GM19467 (cell line): ENCODE results near the gene ZNF593OS.

Experiments
- ATAC-seq: cut with Tn5 transposase; IDR thresholded peaks from one replicate; pipeline ENCODE4 v1.9.1; 2021; ENCODE audit warnings: mild to moderate bottlenecking, moderate library complexity; ENCODE audit not compliant: unreplicated experiment

ZNF593OS gene

GRCh38 chr1:26171084-26172072 lies at the start of gene ZNF593OS:
TSS of gene ZNF593OS (minus strand) at chr1:26171832. CDS start at chr1:26171661, 171 bp downstream.
- ATAC-seq = no peak

DNA sequence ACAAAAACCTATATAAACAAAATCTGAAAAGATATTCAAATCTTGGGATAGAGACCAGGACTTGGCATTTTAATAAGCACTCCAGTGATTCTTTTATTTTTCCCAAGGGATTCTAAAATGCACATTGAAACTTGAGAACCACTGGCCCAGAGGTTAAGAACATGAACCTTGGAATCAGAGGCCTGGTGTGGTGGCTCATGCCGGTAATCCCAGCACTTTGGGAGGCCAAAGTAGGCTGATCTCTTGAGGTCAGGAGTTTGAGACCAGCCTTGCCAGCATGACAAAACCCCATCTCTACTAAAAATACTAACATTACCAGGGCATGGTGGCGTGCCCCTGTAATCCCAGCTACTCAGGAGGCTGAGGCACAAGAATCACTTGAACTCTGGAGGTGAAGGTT lies 49.5 kb upstream of the ZNF593OS start:
- no peak for ATAC-seq

- no peak for ATAC-seq
Measured at GRCh38 chr1:26220199-26220912, 48.7 kb upstream of the ZNF593OS start.

DNA sequence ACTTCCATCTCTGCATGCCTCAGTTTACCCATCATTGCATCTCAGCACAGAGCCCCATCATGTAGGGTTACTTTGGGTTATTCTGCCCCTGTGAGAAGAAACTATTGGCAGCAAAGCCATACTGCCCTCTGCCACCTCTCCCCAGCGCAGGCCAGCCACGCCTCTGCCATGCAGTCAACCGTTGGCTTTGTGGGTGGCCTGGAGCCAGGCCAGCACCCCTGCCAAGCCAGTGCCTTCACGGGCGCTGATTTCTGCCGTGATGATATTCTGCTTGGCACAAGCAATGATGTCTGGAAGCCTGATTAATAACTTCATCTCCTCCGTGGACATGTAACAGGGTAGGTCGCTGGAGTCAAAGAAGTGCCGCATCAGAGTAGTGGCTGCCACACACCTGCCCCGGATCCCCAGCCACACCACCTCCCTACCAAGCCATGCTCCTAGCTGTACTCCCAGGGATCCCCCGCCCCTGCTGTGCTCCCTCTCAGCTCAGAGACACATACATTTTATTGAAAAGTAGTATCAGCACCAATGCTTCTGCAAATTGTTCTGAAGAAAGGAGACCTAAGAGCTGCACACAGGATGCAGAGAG lies 47.4 kb upstream of the ZNF593OS start:
- no peak for ATAC-seq

DNA sequence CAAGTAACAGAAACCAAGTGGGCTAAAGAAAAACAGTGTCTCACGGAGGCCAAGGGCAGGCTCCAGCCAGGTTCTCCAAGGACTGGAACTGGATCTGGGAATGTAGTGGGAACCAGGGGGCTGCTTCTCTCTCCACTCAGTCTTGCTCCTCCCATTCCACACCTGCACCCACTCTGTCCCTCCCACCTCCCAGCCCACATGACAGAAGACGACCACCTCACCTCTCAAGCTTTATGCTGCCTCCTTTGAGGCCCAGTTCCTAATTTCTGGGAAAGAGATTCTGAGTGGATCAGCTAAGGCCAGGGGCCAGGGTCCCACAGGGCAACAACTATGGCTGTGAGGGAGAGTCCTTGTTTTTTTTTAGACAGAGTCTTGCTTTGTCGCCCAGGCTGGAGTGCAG lies 43.6 kb upstream of the ZNF593OS start:
- no peak for ATAC-seq

DNA sequence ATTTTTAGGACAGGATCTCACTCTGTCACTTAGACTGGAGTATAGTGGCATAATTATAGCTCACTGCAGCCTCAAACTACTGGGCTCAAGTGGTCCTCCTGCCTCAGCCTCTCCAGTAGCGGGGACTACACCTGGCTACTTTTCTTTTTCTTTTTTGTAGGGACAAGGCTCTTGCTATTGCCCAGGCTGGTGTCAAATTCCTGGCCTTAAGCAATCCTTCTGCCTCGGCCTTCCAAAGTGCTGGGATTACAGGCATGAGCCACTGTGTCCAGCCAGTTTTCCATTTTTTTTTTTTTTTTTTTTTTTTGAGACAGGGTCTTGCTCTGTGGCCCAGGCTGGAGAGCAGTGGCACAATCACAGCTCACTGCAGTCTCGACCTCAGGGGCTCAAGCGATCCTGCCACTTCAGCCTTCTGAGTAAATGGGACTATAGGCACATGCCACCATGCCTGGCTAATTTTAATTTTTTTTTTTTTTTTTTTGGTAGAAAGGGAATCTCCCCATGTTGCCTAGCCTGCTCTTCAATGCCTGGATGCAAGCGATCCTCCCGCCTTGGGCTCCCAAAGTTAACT lies 41.8 kb upstream of the ZNF593OS start:
- ATAC-seq = no peak

- no peak for ATAC-seq
Measured at GRCh38 chr1:26212726-26213125, 41.1 kb upstream of the ZNF593OS start.

GRCh38 chr1:26210147-26210870 lies 38.7 kb upstream of the ZNF593OS start:
- ATAC-seq = no peak

GRCh38 chr1:26203642-26204318 lies 32.1 kb upstream of the ZNF593OS start:
- no peak for ATAC-seq

GRCh38 chr1:26200413-26200812 lies 28.8 kb upstream of the ZNF593OS start:
- ATAC-seq = no peak

DNA sequence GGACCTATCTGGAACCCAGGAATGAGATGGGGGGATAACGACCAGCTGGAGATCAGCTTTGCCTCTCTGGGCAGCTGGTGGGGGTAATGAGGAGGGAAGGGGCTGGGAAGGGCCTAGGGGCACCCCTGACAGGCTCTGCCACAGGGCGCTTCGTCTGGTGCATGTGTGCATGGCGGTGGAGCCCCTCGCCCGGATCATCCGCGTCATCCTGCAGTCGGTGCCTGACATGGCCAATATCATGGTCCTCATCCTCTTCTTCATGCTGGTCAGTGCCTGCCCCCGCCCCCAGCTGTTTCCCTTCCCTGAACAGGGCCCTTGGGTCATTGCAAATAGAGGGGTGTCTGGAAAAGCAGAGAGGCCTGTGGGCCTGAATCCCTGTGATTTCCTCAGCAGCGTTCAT lies 26.2 kb upstream of the ZNF593OS start:
- no peak for ATAC-seq

- no peak for ATAC-seq
Measured at GRCh38 chr1:26197301-26197700, 25.7 kb upstream of the ZNF593OS start.

DNA sequence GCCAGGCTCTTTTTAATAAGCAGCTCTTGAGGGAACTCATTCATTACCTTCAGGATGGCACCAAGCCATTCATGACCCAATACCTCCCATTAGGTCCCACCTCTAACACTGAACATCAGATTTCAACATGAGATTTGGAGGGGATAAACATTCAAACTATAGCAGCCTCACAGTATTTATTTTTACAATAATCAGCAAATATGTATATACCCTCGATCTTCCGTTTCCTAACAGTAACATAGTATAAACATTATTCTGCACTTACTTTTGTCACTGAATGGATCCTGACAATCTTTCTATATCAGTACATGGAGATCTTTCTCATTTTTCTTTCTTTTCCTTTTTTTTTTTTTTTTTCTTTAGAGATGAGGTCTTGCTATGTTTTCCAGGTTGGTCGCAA lies 24.2 kb upstream of the ZNF593OS start:
- ATAC-seq = no peak

GRCh38 chr1:26191739-26192138 lies 20.1 kb upstream of the ZNF593OS start:
- no peak for ATAC-seq

DNA sequence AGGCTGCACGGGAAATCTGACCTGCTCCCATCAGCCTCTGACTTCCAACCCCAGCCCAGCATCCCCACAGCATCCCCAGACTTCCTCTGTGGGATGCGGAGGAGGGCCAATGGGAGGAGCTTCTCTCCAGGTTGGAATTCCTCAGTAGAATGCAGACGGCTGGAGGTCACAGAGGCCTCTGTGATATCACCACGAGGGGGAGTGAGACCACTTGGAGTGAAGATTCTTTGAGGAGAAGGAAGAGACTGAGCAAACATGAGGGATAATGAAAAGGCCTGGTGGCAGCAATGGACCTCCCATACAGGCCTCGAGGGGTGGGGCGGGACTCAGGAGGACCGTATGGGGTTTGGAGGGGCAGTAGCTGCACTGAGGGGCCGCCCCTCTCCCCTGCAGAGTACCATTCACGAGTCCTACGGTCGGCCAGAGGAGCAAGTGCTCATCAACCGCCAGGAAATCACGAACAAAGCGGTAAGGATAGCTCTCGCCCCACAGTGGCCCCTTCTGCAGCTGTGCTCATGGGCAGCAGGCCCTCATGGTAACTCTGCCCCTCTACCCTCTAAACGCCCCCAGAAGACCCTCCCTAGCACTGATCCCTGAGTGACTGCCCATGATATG lies 18.8 kb upstream of the ZNF593OS start, which contains the start of gene CATSPER4:
CATSPER4 (plus strand) TSS at position 230 of the 615 bp plus-strand sequence; CDS start at position 256, 26 bp downstream.
- no peak for ATAC-seq

- no peak for ATAC-seq
Measured at GRCh38 chr1:26189751-26190275, 18.2 kb upstream of the ZNF593OS start.

DNA sequence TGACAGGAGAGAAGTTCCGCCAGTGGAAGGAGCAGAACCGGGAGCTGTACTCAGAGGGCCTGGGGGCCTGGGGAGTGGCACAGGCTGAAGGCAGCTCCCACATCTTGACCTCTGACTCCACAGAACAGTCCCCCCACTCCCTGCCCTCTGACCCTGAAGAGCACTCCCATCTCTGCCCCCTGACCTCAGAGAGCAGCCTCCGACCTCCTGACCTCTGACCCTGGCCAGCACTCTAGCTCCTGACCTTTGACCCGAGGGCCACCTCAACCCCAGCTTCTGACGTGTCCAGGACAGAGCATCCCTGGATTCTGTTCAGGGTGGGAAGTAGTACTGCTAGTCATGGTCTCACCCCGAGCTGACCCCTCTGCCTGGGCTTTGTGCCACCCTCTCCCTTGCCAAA lies 17.7 kb upstream of the ZNF593OS start:
- ATAC-seq = no peak

DNA sequence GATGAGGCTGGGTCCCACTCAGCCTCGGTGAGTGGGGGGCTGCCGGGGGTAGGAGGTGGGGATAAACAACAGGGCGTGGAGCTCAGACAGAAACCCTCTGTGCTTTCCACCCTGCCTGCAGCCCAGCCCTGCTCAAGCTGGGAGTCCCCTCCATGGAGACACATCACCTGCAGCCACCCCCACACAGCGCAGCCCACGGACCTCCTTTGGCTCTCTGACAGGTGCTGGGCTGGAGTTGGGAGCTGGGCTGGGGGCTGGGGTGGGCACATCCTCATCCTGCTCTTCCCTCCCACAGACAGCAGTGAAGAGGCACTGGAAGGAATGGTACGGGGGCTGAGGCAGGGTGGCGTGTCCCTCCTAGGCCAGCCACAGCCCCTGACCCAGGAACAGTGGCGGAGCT lies 16.8 kb upstream of the ZNF593OS start:
- no peak for ATAC-seq

DNA sequence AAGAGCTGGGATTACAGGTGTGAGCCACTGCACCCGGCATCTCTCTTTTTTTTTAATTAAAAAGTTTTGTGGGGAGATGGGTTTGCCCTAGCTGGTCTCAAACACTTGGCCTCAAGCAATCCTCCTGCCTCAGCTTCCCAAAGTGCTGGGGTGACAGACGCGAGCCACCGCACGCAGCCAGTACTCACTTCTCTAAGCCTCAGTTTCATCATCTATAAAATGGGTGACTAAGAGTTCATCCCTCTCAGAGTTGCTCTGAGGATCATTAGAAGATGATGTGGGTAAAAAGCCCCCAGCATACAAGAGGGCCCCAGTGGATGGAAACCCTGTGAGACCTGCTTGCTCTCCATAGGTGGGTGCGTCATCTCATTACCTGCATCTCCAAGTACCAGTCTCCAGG lies 16.2 kb upstream of the ZNF593OS start:
- ATAC-seq = no peak
